ENCODE results near the gene CDK1. TPM values are rescaled to one million over a fixed set of nuclear protein-coding genes. Genes with fewer than 3 reads are reported as not detected.

The CDK1 gene
- total RNA-seq (10 to 100 TPM in 1 of 2 donors, 1 to 10 TPM in 1; 9.2 to 32.5 TPM), polyA plus RNA-seq (ENCODE audit: insufficient read length in 6 of 6) (100 to 1,000 TPM in 2 of 6 donors, 10 to 100 TPM in 4; 58.0 to 121 (median 87.0) TPM)
- long read RNA-seq, donor 1, transcript CDK1-203 (8 exons, 1,913 nt): major isoform, 39 of 96 reads
- long read RNA-seq, donor 1, partial matches to known transcripts: 56 of 96 reads
- long read RNA-seq, donor 1, other reads (novel, unspliced or antisense): 0 of 96 reads
- long read RNA-seq, donor 2, transcript CDK1-203 (8 exons, 1,913 nt): major isoform, 21 of 71 reads
- long read RNA-seq, donor 2, partial matches to known transcripts: 37 of 71 reads
- long read RNA-seq, donor 2, other reads (novel, unspliced or antisense): 13 of 71 reads
- long read RNA-seq, donor 3, transcript CDK1-203 (8 exons, 1,913 nt): major isoform, 27 of 96 reads
- long read RNA-seq, donor 3, partial matches to known transcripts: 68 of 96 reads
- long read RNA-seq, donor 3, other reads (novel, unspliced or antisense): 0 of 96 reads
- long read RNA-seq, donor 4, transcript CDK1-203 (8 exons, 1,913 nt): major isoform, 10 of 12 reads
- long read RNA-seq, donor 4, partial matches to known transcripts: 1 of 12 reads
- long read RNA-seq, donor 4, other reads (novel, unspliced or antisense): 1 of 12 reads
- long read RNA-seq, donor 5, transcript CDK1-203 (8 exons, 1,913 nt): major isoform, 20 of 69 reads
- long read RNA-seq, donor 5, partial matches to known transcripts: 38 of 69 reads
- long read RNA-seq, donor 5, other reads (novel, unspliced or antisense): 10 of 69 reads
- long read RNA-seq, donor 6, transcript CDK1-203 (8 exons, 1,913 nt): major isoform, 65 of 158 reads
- long read RNA-seq, donor 6, partial matches to known transcripts: 86 of 158 reads
- long read RNA-seq, donor 6, other reads (novel, unspliced or antisense): 5 of 158 reads
- long read RNA-seq, donor 7, transcript CDK1-203 (8 exons, 1,913 nt): major isoform, 14 of 73 reads
- long read RNA-seq, donor 7, partial matches to known transcripts: 59 of 73 reads
- long read RNA-seq, donor 7, other reads (novel, unspliced or antisense): 0 of 73 reads
- long read RNA-seq, donor 8, transcript CDK1-203 (8 exons, 1,913 nt): major isoform, 14 of 45 reads
- long read RNA-seq, donor 8, partial matches to known transcripts: 31 of 45 reads
- long read RNA-seq, donor 8, other reads (novel, unspliced or antisense): 0 of 45 reads
- long read RNA-seq, donor 9: 0 reads
- long read RNA-seq, donor 10, partial matches to known transcripts: 0 of 1 reads
- long read RNA-seq, donor 10, other reads (novel, unspliced or antisense): 0 of 1 reads
- long read RNA-seq, donor 11, transcript CDK1-203 (8 exons, 1,913 nt): major isoform, 16 of 40 reads
- long read RNA-seq, donor 11, partial matches to known transcripts: 23 of 40 reads
- long read RNA-seq, donor 11, other reads (novel, unspliced or antisense): 0 of 40 reads
- long read RNA-seq, donor 12, transcript CDK1-203 (8 exons, 1,913 nt): major isoform, 24 of 53 reads
- long read RNA-seq, donor 12, partial matches to known transcripts: 29 of 53 reads
- long read RNA-seq, donor 12, other reads (novel, unspliced or antisense): 0 of 53 reads

- no peaks in the 10 kb centered on the region for H3K36me3 ChIP-seq
- TF ChIP-seq, protein P1, sequence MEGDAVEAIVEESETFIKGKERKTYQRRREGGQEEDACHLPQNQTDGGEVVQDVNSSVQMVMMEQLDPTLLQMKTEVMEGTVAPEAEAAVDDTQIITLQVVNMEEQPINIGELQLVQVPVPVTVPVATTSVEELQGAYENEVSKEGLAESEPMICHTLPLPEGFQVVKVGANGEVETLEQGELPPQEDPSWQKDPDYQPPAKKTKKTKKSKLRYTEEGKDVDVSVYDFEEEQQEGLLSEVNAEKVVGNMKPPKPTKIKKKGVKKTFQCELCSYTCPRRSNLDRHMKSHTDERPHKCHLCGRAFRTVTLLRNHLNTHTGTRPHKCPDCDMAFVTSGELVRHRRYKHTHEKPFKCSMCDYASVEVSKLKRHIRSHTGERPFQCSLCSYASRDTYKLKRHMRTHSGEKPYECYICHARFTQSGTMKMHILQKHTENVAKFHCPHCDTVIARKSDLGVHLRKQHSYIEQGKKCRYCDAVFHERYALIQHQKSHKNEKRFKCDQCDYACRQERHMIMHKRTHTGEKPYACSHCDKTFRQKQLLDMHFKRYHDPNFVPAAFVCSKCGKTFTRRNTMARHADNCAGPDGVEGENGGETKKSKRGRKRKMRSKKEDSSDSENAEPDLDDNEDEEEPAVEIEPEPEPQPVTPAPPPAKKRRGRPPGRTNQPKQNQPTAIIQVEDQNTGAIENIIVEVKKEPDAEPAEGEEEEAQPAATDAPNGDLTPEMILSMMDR (IDR thresholded peaks at IDR 0.05): no peak
- peaks cover 4 to 22% of the 10 kb centered on the region in 2 donors for H3K4me1 ChIP-seq
- intact Hi-C loops (cut with DNase I): no loop called here
- peak within 1 kb of the TSS; percentile 64 to 69 for H3K27ac ChIP-seq
- peak within 1 kb of the TSS; percentile 62 for H3K4me3 ChIP-seq
- no peaks in the 10 kb centered on the region for H3K27me3 ChIP-seq
- peak; percentile 98 for ATAC-seq
- peak; percentile 96 to 98 (median 98) for DNase-seq
- no peaks in the 10 kb centered on the region for H3K9me3 ChIP-seq
These were observed at the start of gene CDK1 for GRCh38 chr10:60778214-60778970. Gene CDK1, plus strand, starts transcription at chr10:60778478. Its CDS starts 1,688 bp downstream, at chr10:60780166.

GRCh38 chr10:60729106-60729505 is 49.2 kb upstream of the CDK1 start:
- ATAC-seq: no peak
- no peak overlapping the region for H3K4me3 ChIP-seq
- peak overlapping the region in 1 of 2 donors; percentile 3 for H3K27ac ChIP-seq
- no peaks in the 10 kb centered on the region for H3K9me3 ChIP-seq
- H3K4me1 ChIP-seq: peaks cover 0 to 15% of the 10 kb centered on the region in 2 donors
- no peak for DNase-seq
- peaks cover 4 to 28% of the 10 kb centered on the region in 2 donors for H3K27me3 ChIP-seq
- no peaks in the 10 kb centered on the region for H3K36me3 ChIP-seq
- TF ChIP-seq, protein P1 (IDR thresholded peaks at IDR 0.05): no peak
- intact Hi-C loops (cut with DNase I): no loop called here

DNA sequence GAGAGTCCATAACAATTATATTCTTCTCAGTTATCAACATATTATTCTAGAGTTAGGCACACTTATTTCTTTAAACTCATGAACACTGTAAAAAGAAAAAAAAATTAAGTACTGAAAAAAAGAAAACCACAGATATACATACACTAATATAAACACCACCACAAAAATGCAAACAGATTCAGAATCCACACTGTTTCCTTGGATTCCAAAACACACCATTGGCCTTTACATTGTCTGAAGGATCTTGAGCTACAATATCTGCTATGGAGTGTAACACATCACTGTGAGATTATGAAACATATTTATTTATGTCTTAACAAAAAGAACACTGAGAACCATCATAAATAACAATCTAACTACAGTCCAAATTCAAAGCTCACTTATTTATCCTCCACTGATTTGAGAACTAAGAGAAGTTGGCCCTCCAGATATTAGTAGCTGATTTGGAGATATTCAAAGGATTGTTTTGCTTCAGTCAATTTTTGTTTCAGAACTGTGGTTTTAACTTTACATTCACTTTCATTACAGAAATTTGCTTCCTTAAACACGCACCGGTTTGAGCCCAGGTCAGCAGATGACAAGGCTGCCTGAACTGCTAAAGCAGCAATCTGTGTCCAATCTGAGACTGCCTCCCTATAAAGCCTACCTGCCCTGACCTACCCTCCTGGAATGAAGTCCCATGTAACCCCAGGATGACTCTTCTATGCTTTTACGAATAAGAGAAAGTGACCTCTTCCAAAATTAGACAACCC is 47.0 kb upstream of the CDK1 start:
- Histone ChIP-seq H3K36me3 (no peaks in the 10 kb centered on the region), H3K4me1 (peaks cover 0 to 15% of the 10 kb centered on the region in 2 donors), H3K27ac (peak overlapping the region; percentile 81 to 84), H3K9me3 (no peaks in the 10 kb centered on the region), H3K27me3 (peaks cover 4 to 50% of the 10 kb centered on the region in 2 donors), H3K4me3 (peak overlapping the region in 1 of 2 donors; percentile 59)
- intact Hi-C loops (cut with DNase I): no loop called here
- TF ChIP-seq, protein P1 (IDR thresholded peaks at IDR 0.05): no peak
- peak; percentile 49 for ATAC-seq
- peak in 1 of 4 donors; percentile 10 for DNase-seq

Data from left lung (tissue), 14 donors.